Neural crest cell (in vitro differentiated cells): ENCODE data around the gene ATG9B. TPM values are rescaled to one million over a fixed set of nuclear protein-coding genes. Genes with fewer than 3 reads are reported as not detected.

Experiments used
- DNase-seq: peaks from one replicate; pipeline ENCODE4 v3.0.0; 2021; ENCODE audit warnings: low read depth, mixed read lengths, low spot score
- H3K27ac Mint-ChIP-seq: one replicate; pipeline ENCODE4 v1.8.0; 2021; ENCODE audit warnings: mild to moderate bottlenecking, mixed read lengths; ENCODE audit not compliant: unreplicated experiment
- H3K27me3 Mint-ChIP-seq: 2 replicates; pipeline ENCODE4 v1.8.0; 2021; ENCODE audit warnings: low read depth, mild to moderate bottlenecking, mixed read lengths
- H3K36me3 Mint-ChIP-seq: 2 replicates; pipeline ENCODE4 v1.8.0; 2021; ENCODE audit warnings: low read depth, mild to moderate bottlenecking, mixed read lengths
- H3K4me1 Mint-ChIP-seq: 2 replicates; pipeline ENCODE4 v1.8.0; 2021; ENCODE audit warnings: mixed read lengths
- H3K4me3 Mint-ChIP-seq: one replicate; pipeline ENCODE4 v1.8.0; 2021; ENCODE audit warnings: mild to moderate bottlenecking, mixed read lengths
- H3K9me3 Mint-ChIP-seq: 2 replicates; pipeline ENCODE4 v1.8.0; 2021; ENCODE audit warnings: mixed read lengths
- CTCF ChIP-seq: fragments of 200-600 bp; sonication (generic); conservative IDR thresholded peaks from 2 replicates; pipeline ENCODE4 v1.5.0; 2021; ENCODE audit warnings: antibody characterized with exemption, mild to moderate bottlenecking
- total RNA-seq: library from RNA; stranded (reverse); gene quantifications from 2 replicates; pipeline ENCODE4 v1.2.1, GENCODE V29; 2021

The ATG9B gene
- total RNA-seq, 1 donor from 2014 or later, result 8.0 TPM

- peaks cover 2% of the 10 kb centered on the region for H3K27me3 Mint-ChIP-seq
- no peak for TF ChIP-seq CTCF
- peak within 1 kb of the TSS; percentile 96 for H3K4me3 Mint-ChIP-seq
- H3K9me3 Mint-ChIP-seq, result no peaks in the 10 kb centered on the region
- H3K27ac Mint-ChIP-seq, result peak within 1 kb of the TSS; percentile 95
- DNase-seq, result no peak
- H3K36me3 Mint-ChIP-seq, result no peaks in the 10 kb centered on the region
- peaks cover 49% of the 10 kb centered on the region for H3K4me1 Mint-ChIP-seq
These were observed 33.3 kb upstream of the ATG9B start, which contains the start of gene CDK5 for GRCh38 chr7:151057506-151057988. TSS of gene CDK5 (minus strand) at chr7:151057897. CDS start at chr7:151057848, 49 bp downstream.

GRCh38 chr7:151056666-151057505 lies 32.6 kb upstream of the ATG9B start:
- H3K27ac Mint-ChIP-seq, result no peak overlapping the region

GRCh38 chr7:151056283-151056665 lies 32.0 kb upstream of the ATG9B start:
- Mint-ChIP-seq H3K36me3 (no peaks in the 10 kb centered on the region), H3K4me1 (peaks cover 39% of the 10 kb centered on the region), H3K4me3 (peak overlapping the region; percentile 96), H3K27ac (no peak overlapping the region), H3K9me3 (no peaks in the 10 kb centered on the region), H3K27me3 (peaks cover 4% of the 10 kb centered on the region)
- DNase-seq, result no peak
- peak; percentile 16 for TF ChIP-seq CTCF

More at GRCh38 chr7:151056666-151057505, 32.6 kb upstream of the ATG9B start:
- TF ChIP-seq CTCF, result no peak
- peaks cover 45% of the 10 kb centered on the region for H3K4me1 Mint-ChIP-seq
- no peak for DNase-seq
- peak overlapping the region; percentile 96 for H3K4me3 Mint-ChIP-seq
- H3K9me3 Mint-ChIP-seq, result no peaks in the 10 kb centered on the region
- H3K27me3 Mint-ChIP-seq, result peaks cover 4% of the 10 kb centered on the region
- no peaks in the 10 kb centered on the region for H3K36me3 Mint-ChIP-seq

GRCh38 chr7:151053751-151054150 lies 29.5 kb upstream of the ATG9B start:
- no peak for TF ChIP-seq CTCF
- Mint-ChIP-seq H3K9me3 (no peaks in the 10 kb centered on the region), H3K4me3 (no peak overlapping the region), H3K36me3 (no peaks in the 10 kb centered on the region), H3K4me1 (peaks cover 28% of the 10 kb centered on the region), H3K27me3 (peaks cover 16% of the 10 kb centered on the region), H3K27ac (no peak overlapping the region)
- DNase-seq, result no peak

- Mint-ChIP-seq H3K4me3 (peak overlapping the region; percentile 28), H3K27me3 (peaks cover 16% of the 10 kb centered on the region), H3K27ac (no peak overlapping the region), H3K36me3 (no peaks in the 10 kb centered on the region), H3K9me3 (no peaks in the 10 kb centered on the region), H3K4me1 (peaks cover 21% of the 10 kb centered on the region)
- no peak for TF ChIP-seq CTCF
- DNase-seq, result no peak
These were observed 28.8 kb upstream of the ATG9B start for GRCh38 chr7:151053096-151053495.
